NAMALWA (cell line): ENCODE results near the gene FLACC1.
"Not testable (repeated sequence)": the region's sequence is repeated elsewhere in the genome, so short reads cannot be mapped to it uniquely, and the experiment has no call there.

ENCODE experiments used
- DNase-seq: peaks from one replicate; pipeline ENCODE4 v3.0.0-alpha.2; 2015; ENCODE audit warnings: low spot score

The FLACC1 gene

GRCh38 chr2:201348758-201349157 is 8.4 kb downstream of the FLACC1 start:
- DNase-seq = no peak

DNA sequence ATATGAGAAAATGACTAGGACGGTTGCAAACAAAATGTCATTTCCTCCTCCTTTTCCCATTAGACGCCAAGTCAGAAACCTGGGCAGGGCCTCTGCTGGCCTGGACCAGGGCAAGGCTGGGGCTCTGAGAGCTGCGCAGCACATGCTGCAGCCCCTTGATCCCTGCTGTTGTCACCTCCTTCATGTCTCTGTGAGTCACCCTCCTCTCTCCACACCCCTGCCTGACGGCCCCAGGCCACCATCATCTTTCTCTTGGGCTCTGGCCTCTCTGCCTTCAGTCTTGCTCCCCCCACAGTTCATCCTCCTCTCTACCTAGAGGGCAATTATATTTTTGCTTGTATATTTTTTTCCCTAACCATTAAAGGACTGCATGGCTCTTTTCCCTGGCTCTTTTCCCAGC is 10.0 kb downstream of the FLACC1 start:
- no peak for DNase-seq

- DNase-seq = no peak
These were observed 11.4 kb downstream of the FLACC1 start for GRCh38 chr2:201345625-201346213.

DNA sequence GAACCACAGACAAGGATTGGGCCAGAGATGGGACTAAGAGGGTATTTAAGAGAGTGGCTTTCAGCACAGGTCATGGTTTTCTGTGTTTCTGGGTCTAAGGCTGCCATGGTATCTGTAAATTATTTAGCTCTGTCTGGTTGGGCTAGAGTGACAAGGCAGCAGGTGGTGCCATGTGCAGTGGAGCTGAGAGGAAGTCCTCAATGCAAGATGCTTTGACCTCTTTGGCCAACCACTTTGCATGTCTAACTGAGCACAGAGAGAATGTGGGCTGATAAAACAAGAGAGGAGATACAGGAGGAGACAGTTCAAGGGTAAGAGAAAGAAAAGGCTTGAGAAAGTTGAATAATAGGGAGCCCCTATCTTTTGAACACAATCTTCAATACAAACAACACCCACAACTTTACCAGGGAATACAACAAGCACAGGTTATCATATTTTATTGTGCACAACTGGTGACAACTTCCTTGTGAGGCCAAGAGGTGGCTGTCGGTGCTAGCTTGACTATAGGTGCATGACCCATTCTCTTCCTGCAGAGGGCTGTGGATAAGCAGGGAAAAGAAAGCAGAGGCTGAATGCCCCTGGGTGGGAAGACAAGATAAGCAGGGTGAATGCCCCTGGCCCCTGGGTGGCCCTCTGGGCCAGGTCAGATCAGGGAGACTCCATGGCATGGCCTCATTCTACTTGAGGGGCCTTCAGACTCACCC is 12.3 kb downstream of the FLACC1 start:
- peak; percentile 32 for DNase-seq

- no peak for DNase-seq
These were observed 13.6 kb downstream of the FLACC1 start for GRCh38 chr2:201343559-201343958.

DNA sequence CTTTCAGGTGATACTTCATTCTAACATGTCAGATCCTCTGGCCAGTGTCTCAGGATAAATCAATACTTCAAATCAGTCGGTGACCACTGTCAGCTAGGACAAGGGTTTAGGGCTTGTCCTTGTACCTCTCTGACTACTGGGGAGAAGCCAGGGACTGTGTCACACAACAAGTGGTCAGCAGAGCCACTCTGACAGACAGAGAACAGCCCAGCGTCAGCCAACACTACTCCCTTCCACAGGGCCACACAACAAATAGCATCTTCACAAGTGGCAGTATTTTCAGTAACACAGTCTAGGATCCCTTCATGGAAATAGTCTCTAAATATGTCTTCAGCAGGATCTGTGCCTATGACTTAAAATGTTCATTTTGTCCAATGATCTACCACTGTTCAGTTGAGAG is 14.2 kb downstream of the FLACC1 start:
- DNase-seq = no peak

- DNase-seq = no peak
These were observed 27.7 kb downstream of the FLACC1 start for GRCh38 chr2:201329409-201329808.

DNA sequence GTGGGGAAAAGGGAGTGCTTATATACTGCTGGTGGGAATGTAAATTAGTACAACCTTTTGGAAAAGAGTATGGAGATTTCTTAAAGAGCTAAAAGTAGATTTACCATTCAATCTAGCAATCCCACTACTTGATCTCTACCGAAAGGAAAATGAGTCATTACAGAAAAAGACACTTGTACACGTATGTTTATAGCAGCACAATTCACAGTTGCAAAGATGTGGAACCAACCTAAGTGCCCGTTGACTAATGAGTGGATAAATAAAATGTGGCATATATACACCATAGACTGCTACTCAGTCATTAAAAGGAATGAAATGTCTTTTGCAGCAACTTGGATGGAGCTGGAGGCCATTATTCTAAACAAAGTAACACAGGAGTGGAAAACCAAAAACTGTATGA is 29.5 kb downstream of the FLACC1 start:
- DNase-seq = no peak

GRCh38 chr2:201322772-201323171 is 34.4 kb downstream of the FLACC1 start:
- DNase-seq = no peak

- DNase-seq = peak; percentile 7
These were observed 36.4 kb downstream of the FLACC1 start for GRCh38 chr2:201320701-201321100.

DNA sequence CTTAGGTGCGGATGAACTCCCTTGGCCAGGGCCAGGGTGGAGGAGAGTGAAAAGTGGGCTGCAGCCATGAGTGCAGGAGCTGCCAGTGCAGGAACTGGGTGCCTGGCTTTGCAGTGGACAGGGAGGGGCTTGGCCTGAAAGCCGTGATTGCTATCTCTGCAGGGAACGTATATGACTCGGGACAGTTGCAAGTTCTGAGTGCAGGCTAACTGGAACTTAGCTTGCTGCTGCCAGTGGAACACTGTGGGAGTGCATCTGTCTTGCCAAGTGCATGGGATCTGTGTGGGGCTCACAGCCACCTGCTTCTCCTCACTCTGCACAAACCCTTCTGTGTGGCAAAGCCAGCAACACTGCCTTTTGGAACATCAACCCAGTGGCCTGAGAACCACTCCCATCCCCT is 36.9 kb downstream of the FLACC1 start:
- no peak for DNase-seq

DNA sequence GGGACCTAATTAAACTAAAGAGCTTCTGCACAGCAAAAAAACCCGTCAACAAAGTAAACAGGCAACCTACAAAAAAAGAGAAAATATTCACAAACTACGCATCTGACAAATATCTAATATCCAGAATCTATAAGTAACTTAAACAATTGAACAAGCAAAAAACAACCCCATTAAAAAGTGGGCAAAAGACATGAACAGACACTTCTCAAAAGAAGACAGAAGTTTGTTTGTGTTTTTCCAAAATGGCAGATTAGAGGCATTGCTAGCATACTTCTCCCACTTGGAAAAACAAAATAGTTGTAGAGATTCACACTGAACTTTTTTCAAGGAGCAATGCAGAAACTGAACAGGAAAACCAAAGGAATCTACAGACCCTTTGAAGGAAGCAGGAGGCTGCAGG is 37.6 kb downstream of the FLACC1 start:
- no peak for DNase-seq

DNA sequence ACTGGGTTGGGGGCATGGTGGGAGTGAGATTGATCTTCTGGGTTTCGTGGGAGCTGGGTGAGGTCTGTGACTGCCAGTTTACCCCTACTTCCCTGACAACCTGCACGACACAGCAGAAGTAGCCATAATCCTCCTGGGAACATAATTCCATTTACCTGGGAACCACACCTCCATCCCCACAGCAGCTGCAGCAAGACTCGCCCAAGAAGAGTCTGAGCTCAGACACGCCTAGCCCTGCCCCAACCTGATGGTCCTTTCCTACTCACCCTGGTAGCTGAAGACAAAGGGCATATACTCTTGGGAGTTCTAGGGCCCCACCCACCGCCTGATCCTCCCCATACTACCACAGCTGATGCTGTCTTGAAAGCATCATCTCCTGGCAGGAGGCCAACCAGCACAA is 43.8 kb downstream of the FLACC1 start:
- no peak for DNase-seq

- DNase-seq = no peak
These were observed 48.2 kb downstream of the FLACC1 start for GRCh38 chr2:201308914-201309313.

- DNase-seq = no peak
These were observed 49.3 kb downstream of the FLACC1 start for GRCh38 chr2:201307876-201308275.

DNA sequence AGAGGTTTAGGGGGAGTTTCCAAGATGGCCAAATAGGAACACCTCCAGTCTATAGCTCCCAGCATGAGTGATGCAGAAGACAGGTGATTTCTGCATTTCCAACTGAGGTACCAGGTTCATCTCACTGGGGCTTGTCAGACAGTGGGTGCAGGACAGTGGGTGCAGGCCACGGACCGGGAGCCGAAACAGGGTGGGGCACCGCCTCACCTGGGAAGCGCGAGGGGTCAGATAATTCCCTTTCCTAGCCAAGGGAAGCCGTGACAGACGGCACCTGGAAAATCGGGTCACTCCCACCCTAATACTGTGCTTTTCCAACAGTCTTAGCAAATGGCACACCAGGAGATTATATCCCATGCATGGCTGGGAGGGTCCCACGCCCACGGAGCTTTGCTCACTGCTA is 57.2 kb downstream of the FLACC1 start:
- DNase-seq = not testable (repeated sequence)

GRCh38 chr2:201298462-201299052 is 58.6 kb downstream of the FLACC1 start:
- no peak for DNase-seq

GRCh38 chr2:201290457-201291148 is 66.5 kb downstream of the FLACC1 start:
- not testable (repeated sequence) for DNase-seq

DNA sequence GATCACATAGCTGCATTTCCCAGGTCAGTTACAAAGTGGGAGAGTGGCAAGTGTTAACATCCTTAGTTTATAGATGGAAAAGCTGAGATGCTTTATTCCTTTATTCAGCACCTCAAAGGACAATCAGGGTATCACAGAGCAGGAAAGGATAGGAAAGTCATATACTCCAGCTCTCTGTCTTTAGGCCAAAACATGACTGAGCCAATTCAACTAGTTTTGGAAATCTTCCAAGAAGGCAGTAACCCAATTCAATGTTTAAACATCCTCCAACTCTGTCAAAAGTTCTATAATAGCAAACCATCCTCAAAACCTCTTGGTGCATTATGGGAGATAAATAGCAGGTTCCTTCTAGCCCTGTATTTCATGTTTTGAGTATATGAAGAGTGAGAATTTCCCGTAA is 71.6 kb downstream of the FLACC1 start:
- no peak for DNase-seq

- no peak for DNase-seq
These were observed 76.7 kb downstream of the FLACC1 start for GRCh38 chr2:201280191-201281040.

GRCh38 chr2:201279079-201279478 is 78.1 kb downstream of the FLACC1 start:
- DNase-seq = no peak

DNA sequence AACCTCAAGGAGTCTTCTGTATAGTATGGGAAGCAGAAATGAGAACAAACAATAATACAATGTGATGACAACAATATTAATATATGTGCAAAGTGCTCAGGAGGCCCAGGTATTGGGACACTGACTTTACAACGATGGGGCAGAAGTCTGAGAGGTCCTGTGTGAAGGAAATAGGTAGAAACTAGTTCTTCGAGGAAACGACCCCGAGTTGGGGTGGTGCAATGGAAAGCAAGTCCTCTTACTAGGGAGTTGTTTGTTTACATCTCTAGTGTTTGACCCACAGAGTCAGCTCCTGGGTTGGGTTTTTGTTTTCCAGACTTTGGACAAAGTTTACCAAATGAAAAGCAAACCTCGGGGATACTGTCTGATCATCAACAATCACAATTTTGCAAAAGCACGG is 80.6 kb downstream of the FLACC1 start:
- DNase-seq = no peak
